ENCODE results near the gene QSOX1.

DNA sequence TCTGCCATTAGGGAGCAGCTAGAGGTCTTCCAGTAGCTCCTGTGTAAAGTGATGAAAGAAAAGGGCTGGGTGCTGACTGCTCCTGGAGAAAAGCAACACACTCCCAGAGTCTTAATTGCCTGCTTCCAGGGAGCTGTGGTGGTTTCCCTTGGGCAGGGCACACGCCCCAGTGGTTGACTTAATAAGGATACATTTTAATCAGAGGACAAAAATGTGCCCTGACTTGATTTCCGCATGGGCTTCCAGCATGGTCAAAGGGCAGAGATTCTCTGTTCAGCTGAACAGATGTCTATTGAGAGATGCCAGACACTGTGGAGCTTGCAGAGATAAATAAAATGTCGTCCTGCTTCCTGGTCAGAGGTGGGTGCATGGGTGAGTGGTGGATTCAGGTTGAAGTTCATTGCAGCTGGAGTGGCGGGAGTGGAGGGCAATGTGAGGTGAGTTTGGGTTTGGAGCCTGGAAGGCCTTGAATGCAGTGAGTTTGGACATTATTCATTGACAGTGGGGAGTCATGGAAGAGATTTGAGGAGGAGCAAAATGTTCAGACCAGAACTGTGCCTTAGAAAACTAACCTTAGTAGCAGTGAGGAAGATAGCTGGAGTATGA lies 16.0 kb downstream of the QSOX1 start:
- TF ChIP-seq, protein P1, sequence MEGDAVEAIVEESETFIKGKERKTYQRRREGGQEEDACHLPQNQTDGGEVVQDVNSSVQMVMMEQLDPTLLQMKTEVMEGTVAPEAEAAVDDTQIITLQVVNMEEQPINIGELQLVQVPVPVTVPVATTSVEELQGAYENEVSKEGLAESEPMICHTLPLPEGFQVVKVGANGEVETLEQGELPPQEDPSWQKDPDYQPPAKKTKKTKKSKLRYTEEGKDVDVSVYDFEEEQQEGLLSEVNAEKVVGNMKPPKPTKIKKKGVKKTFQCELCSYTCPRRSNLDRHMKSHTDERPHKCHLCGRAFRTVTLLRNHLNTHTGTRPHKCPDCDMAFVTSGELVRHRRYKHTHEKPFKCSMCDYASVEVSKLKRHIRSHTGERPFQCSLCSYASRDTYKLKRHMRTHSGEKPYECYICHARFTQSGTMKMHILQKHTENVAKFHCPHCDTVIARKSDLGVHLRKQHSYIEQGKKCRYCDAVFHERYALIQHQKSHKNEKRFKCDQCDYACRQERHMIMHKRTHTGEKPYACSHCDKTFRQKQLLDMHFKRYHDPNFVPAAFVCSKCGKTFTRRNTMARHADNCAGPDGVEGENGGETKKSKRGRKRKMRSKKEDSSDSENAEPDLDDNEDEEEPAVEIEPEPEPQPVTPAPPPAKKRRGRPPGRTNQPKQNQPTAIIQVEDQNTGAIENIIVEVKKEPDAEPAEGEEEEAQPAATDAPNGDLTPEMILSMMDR (IDR thresholded peaks at IDR 0.05; ENCODE audit: extremely low read depth in 1 of 2, insufficient read depth in 1 of 2, low read depth in 1 of 2, low read length in 2 of 2) = no peak
- TF ChIP-seq JUN (IDR thresholded peaks at IDR 0.05; ENCODE audit: borderline replicate concordance, insufficient read depth, insufficient read length, low read depth) (no peak), POLR2A (IDR thresholded peaks at IDR 0.05; ENCODE audit: low read depth, low read length) (no peak)

All from endothelial cell of umbilical vein (primary cell).